ENCODE measurements around the gene HNRNPF. TPM values are rescaled to one million over a fixed set of nuclear protein-coding genes. Genes with fewer than 3 reads are reported as not detected.

Gene HNRNPF
- total and polyA plus RNA-seq, 7 donors: 101 to 194 (median 134) TPM

DNA sequence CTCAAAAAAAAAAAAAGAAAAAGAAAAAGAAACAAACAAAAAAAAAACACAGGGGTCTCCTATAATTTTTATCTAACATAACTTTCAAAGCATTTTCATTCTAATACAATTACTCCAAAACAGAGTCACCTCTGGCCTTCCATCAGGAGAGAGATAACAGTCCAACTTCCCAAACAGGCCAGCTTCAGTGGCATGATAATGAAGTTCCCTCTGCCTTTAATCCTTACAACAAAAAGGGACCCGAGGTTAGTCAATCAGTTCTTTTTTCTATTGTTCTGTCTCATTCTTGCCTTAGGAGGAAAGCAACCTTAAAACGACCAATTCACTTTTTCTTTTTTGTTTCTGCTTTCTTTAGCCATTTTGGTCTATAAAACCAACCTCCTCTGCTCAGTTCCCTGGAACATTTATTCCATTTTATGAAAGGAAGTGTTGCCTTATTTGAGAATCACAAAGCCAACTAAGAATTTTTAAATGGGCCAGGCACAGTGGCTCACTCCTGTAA is 54.1 kb downstream of the HNRNPF start:
- H3K4me3 ChIP-seq: no peak overlapping the region
- H3K4me1 ChIP-seq: peaks cover 0 to 9% (median 2%) of the 10 kb centered on the region in 4 donors
- DNase-seq: no peak
- TF ChIP-seq POLR2A (IDR thresholded peaks at IDR 0.05): no peak
- TF ChIP-seq, protein P1, sequence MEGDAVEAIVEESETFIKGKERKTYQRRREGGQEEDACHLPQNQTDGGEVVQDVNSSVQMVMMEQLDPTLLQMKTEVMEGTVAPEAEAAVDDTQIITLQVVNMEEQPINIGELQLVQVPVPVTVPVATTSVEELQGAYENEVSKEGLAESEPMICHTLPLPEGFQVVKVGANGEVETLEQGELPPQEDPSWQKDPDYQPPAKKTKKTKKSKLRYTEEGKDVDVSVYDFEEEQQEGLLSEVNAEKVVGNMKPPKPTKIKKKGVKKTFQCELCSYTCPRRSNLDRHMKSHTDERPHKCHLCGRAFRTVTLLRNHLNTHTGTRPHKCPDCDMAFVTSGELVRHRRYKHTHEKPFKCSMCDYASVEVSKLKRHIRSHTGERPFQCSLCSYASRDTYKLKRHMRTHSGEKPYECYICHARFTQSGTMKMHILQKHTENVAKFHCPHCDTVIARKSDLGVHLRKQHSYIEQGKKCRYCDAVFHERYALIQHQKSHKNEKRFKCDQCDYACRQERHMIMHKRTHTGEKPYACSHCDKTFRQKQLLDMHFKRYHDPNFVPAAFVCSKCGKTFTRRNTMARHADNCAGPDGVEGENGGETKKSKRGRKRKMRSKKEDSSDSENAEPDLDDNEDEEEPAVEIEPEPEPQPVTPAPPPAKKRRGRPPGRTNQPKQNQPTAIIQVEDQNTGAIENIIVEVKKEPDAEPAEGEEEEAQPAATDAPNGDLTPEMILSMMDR (IDR thresholded peaks at IDR 0.05): no peak
- no peak overlapping the region for H3K27ac ChIP-seq
- H3K36me3 ChIP-seq: no peaks in the 10 kb centered on the region
- intact Hi-C loops (cut with DNase I): no loop called here
- no peaks in the 10 kb centered on the region for H3K9me3 ChIP-seq
- H3K27me3 ChIP-seq: peaks cover 0 to 16% (median 8%) of the 10 kb centered on the region in 3 donors
- 36 to 40% methylated on average over 2 of the region's 2 CpGs for WGBS, 2 donors

DNA sequence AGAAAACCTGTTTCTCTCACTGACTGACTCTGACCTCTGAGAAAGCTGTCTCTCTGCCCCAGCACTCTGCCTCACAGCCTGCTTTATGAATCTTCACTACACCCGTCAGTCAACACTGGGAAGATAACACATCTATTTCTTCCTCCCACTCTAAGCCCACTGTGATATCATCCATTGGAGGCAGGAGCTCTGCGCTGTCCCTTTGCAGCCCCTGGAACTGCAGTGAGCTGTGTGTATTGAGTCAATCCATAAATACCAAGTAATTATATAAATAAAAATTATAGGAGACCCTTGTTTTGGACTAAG is 54.7 kb downstream of the HNRNPF start:
- no peak overlapping the region for H3K27ac ChIP-seq
- H3K27me3 ChIP-seq: peaks cover 0 to 17% (median 8%) of the 10 kb centered on the region in 3 donors
- WGBS, 2 donors: 60 to 74% methylated on average over 2 of the region's 2 CpGs
- TF ChIP-seq, protein P1 (IDR thresholded peaks at IDR 0.05): no peak
- TF ChIP-seq EP300 (IDR thresholded peaks at IDR 0.05) (no peak), POLR2AphosphoS5 (IDR thresholded peaks at IDR 0.05) (no peak), POLR2A (IDR thresholded peaks at IDR 0.05) (no peak)
- H3K4me1 ChIP-seq: peaks cover 0 to 9% (median 2%) of the 10 kb centered on the region in 4 donors
- intact Hi-C loops (cut with DNase I): no loop called here
- no peaks in the 10 kb centered on the region for H3K36me3 ChIP-seq
- no peak overlapping the region for H3K4me3 ChIP-seq
- DNase-seq: no peak
- H3K9me3 ChIP-seq: no peaks in the 10 kb centered on the region

DNA sequence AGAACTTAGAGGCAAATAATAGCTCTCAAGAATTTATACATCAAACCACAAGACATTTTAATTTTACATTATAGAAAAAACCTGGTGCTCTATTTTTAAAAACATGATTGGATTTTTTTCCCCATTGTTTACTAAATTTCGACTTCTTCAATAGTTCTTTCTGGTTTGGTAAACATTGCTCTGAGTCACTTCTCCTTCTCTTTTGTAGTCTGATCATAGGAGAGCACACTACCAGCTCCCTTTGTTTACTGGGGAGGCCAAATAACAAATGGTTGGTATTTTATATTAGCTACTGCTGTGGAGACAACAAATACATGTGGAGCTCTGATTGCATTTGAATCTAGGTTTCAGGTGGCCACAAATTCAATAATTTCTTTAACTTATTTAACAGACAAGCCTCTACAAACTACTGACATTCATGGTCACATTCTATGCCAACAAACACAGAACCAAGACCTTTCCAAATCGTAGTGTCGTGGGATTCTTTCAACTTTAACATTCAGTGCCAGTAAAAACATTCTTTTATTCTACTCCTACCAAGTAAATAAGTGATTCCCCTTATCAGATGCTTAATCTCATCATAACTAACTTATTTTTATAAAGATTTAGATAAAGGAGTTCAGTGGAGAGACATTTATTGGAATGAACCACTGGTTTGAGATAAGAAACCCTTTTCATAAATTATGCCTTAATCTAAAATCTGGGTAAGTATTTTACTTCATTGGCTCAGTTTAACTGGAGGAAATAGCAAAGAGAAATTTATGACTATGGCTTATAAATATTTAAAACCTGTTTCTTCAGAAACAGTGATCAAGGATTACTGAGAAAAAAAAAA is 55.3 kb downstream of the HNRNPF start:
- H3K4me1 ChIP-seq: peaks cover 0 to 9% (median 2%) of the 10 kb centered on the region in 4 donors
- H3K4me3 ChIP-seq: no peak overlapping the region
- intact Hi-C loops (cut with DNase I): no loop called here
- H3K9me3 ChIP-seq: no peaks in the 10 kb centered on the region
- DNase-seq: no peak
- peaks cover 0 to 17% (median 8%) of the 10 kb centered on the region in 3 donors for H3K27me3 ChIP-seq
- no peak overlapping the region for H3K27ac ChIP-seq
- TF ChIP-seq POLR2A (IDR thresholded peaks at IDR 0.05): no peak
- no peak for TF ChIP-seq POLR2AphosphoS5 (IDR thresholded peaks at IDR 0.05)
- TF ChIP-seq EP300 (IDR thresholded peaks at IDR 0.05): no peak
- TF ChIP-seq, protein P1 (IDR thresholded peaks at IDR 0.05): no peak
- H3K36me3 ChIP-seq: no peaks in the 10 kb centered on the region
- WGBS, 2 donors: 15 to 59% methylated on average over 3 of the region's 3 CpGs

DNA sequence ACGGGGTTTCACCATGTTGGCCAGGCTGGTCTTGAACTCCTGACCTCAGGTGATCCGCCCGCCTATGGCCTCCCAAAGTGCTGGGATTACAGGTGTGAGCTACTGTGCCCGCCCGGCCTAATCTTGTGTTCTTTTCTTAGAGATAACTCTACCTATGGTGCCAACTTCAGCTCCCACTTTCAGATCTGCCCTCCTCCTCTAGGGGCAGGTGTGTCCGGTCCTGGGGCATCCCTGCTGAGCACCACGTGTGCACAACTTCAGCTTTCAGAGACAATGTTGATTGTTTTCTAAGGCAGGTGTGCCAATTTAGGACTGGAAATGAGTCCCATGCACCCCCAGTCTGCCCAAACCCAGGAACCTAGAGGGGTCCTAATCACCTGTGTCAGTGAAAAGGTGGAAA is 56.0 kb downstream of the HNRNPF start:
- Histone ChIP-seq H3K4me1 (peaks cover 0 to 9% (median 2%) of the 10 kb centered on the region in 4 donors), H3K36me3 (no peaks in the 10 kb centered on the region), H3K27ac (no peak overlapping the region), H3K4me3 (no peak overlapping the region), H3K27me3 (peaks cover 0 to 17% (median 8%) of the 10 kb centered on the region in 3 donors), H3K9me3 (no peaks in the 10 kb centered on the region)
- WGBS, 2 donors: 43 to 69% methylated on average over 7 of the region's 7 CpGs
- TF ChIP-seq EP300 (IDR thresholded peaks at IDR 0.05): no peak
- TF ChIP-seq POLR2A (IDR thresholded peaks at IDR 0.05): no peak
- no peak for TF ChIP-seq POLR2AphosphoS5 (IDR thresholded peaks at IDR 0.05)
- TF ChIP-seq, protein P1 (IDR thresholded peaks at IDR 0.05): no peak
- intact Hi-C loops (cut with DNase I): no loop called here
- no peak for DNase-seq
